Thyroid gland (tissue), 4 donors: ENCODE measurements around the gene TRABD2A. TPM values are rescaled to one million over a fixed set of nuclear protein-coding genes. Genes with fewer than 3 reads are reported as not detected.

Experiments
- DNase-seq, 2 donors: peaks; one replicate each; pipeline ENCODE4 v3.0.0-alpha.2; 2019
- H3K27ac ChIP-seq, 3 donors: fragments of 200-600 bp; sonication (generic); 1 replicate in 2 of 3; 2 replicates in 1 of 3; pipeline ENCODE4 v1.5.1; 2016 to 2019; ENCODE audit warnings: mild to moderate bottlenecking in 1 of 3, moderate library complexity in 1 of 3
- H3K27me3 ChIP-seq: fragments of 200-600 bp; sonication (generic); one replicate; pipeline ENCODE4 v1.5.1; 2019
- H3K36me3 ChIP-seq, 2 donors: fragments of 200-600 bp; sonication (generic); one replicate each; pipeline ENCODE4 v1.5.1; 2016 to 2019
- H3K4me1 ChIP-seq, 2 donors: fragments of 200-600 bp; sonication (generic); one replicate each; pipeline ENCODE4 v1.5.1; 2017 to 2019
- H3K4me3 ChIP-seq, 3 donors: fragments of 200-600 bp; sonication (generic); replicated peaks in 1 of 3; 1 replicate in 2 of 3; 2 replicates in 1 of 3; pipeline ENCODE4 v1.5.1; 2016; ENCODE audit warnings: mild to moderate bottlenecking in 1 of 3
- H3K9me3 ChIP-seq: fragments of 200-600 bp; sonication (generic); one replicate; pipeline ENCODE4 v1.5.1; 2017
- CTCF ChIP-seq, 6 experiments: fragments of 200-600 bp in 3 of 6; fragments of 450-650 bp in 3 of 6; sonication (generic) in 3 of 6; IDR thresholded peaks; one replicate each; pipeline ENCODE4 v1.5.1; 2016 to 2019; ENCODE audit warnings: antibody characterized with exemption in 6 of 6, mild to moderate bottlenecking in 2 of 6, inconsistent platforms in 1 of 6, moderate library complexity in 1 of 6
- POLR2A ChIP-seq, 2 donors: fragments of 450-650 bp; IDR thresholded peaks; one replicate each; pipeline ENCODE4 v1.6.1; 2017; ENCODE audit warnings: antibody characterized with exemption in 2 of 2, mild to moderate bottlenecking in 2 of 2, moderate library complexity in 1 of 2
- WGBS, 2 donors: methylation state at CpG; one replicate each; pipeline ENCODE4 v1.1.5; 2017; 5-methylcytosine and 5-hydroxymethylcytosine counted together
- intact Hi-C: fragments of 100-400 bp; cut with DNase I; formaldehyde crosslinking; loops from one replicate; pipeline ENCODE4 v1.15.1; 2023
- total RNA-seq, 4 donors: library from RNA; depleted of rRNA; stranded (reverse); fragments of >200 nt; gene quantifications; one replicate each; pipeline ENCODE4 v1.2.3, GENCODE V29; 2016

TRABD2A gene
- total RNA-seq, 4 donors from 2014 or later = 0.20 to 1.9 TPM; not detected in 2

GRCh38 chr2:84838434-84839145 lies 42.3 kb downstream of the TRABD2A start:
- no peak overlapping the region for H3K4me3 ChIP-seq
- intact Hi-C loops = no loop called here
- no peaks in the 10 kb centered on the region for H3K36me3 ChIP-seq
- H3K4me1 ChIP-seq = no peaks in the 10 kb centered on the region
- no peak for DNase-seq
- no peak for TF ChIP-seq CTCF (IDR thresholded peaks at IDR 0.05)
- no peak for TF ChIP-seq POLR2A (IDR thresholded peaks at IDR 0.05)
- H3K27me3 ChIP-seq = no peaks in the 10 kb centered on the region
- 89 to 93% methylated on average over 2 of the region's 2 CpGs for WGBS, 2 donors
- H3K27ac ChIP-seq = no peak overlapping the region
- no peaks in the 10 kb centered on the region for H3K9me3 ChIP-seq

- 78 to 80% methylated on average over 2 of the region's 2 CpGs for WGBS, 2 donors
- intact Hi-C loops = no loop called here
- Histone ChIP-seq H3K9me3 (no peaks in the 10 kb centered on the region), H3K36me3 (no peaks in the 10 kb centered on the region), H3K4me1 (no peaks in the 10 kb centered on the region), H3K27me3 (no peaks in the 10 kb centered on the region), H3K27ac (no peak overlapping the region), H3K4me3 (no peak overlapping the region)
- TF ChIP-seq CTCF (IDR thresholded peaks at IDR 0.05) (no peak), POLR2A (IDR thresholded peaks at IDR 0.05) (no peak)
- DNase-seq = no peak
These were observed 44.7 kb downstream of the TRABD2A start for GRCh38 chr2:84836215-84836614.

- no peak for DNase-seq
- TF ChIP-seq CTCF (IDR thresholded peaks at IDR 0.05) (no peak), POLR2A (IDR thresholded peaks at IDR 0.05) (no peak)
- no peak overlapping the region for H3K27ac ChIP-seq
- no peaks in the 10 kb centered on the region for H3K4me1 ChIP-seq
- H3K4me3 ChIP-seq = no peak overlapping the region
- intact Hi-C loops = no loop called here
- 88 to 93% methylated on average over 11 to 12 of the region's 12 CpGs for WGBS, 2 donors
- no peaks in the 10 kb centered on the region for H3K36me3 ChIP-seq
- no peaks in the 10 kb centered on the region for H3K27me3 ChIP-seq
- no peaks in the 10 kb centered on the region for H3K9me3 ChIP-seq
These were observed 47.3 kb downstream of the TRABD2A start for GRCh38 chr2:84833481-84834150.

GRCh38 chr2:84832772-84833461 lies 48.0 kb downstream of the TRABD2A start:
- no peaks in the 10 kb centered on the region for H3K9me3 ChIP-seq
- no peak overlapping the region for H3K27ac ChIP-seq
- H3K4me3 ChIP-seq = no peak overlapping the region
- no peaks in the 10 kb centered on the region for H3K36me3 ChIP-seq
- DNase-seq = no peak
- no peaks in the 10 kb centered on the region for H3K27me3 ChIP-seq
- WGBS, 2 donors = 71 to 72% methylated on average over 5 of the region's 5 CpGs
- intact Hi-C loops = no loop called here
- TF ChIP-seq POLR2A (IDR thresholded peaks at IDR 0.05) (no peak), CTCF (IDR thresholded peaks at IDR 0.05) (no peak)
- H3K4me1 ChIP-seq = no peaks in the 10 kb centered on the region
